Stimulated activated CD4-positive, alpha-beta T cell treated with anti-CD3 and anti-CD28 coated beads, Interleukin-4, amount 100 ng/mL, for 4 hours (primary cell): Measurements from ENCODE around the gene LYPD5.

ENCODE experiments used
- DNase-seq, 2 experiments: peaks; one replicate each; pipeline ENCODE4 v3.0.0-alpha.2; 2020

LYPD5 gene

GRCh38 chr19:43804432-43804831 lies 2.2 kb upstream of the LYPD5 start:
- no peak for DNase-seq

GRCh38 chr19:43799502-43800142 lies 2.6 kb downstream of the LYPD5 start:
- DNase-seq, result no peak

GRCh38 chr19:43798546-43799409 lies 3.5 kb downstream of the LYPD5 start:
- peak; percentile 67 to 87 for DNase-seq

GRCh38 chr19:43798026-43798545 lies 4.2 kb downstream of the LYPD5 start:
- DNase-seq, result no peak

GRCh38 chr19:43797556-43797955 lies 4.7 kb downstream of the LYPD5 start:
- no peak for DNase-seq

GRCh38 chr19:43797118-43797517 lies 5.1 kb downstream of the LYPD5 start:
- DNase-seq, result no peak

GRCh38 chr19:43790587-43790986 lies 11.7 kb downstream of the LYPD5 start:
- no peak for DNase-seq

- no peak for DNase-seq
Measured at GRCh38 chr19:43789029-43789428, 13.2 kb downstream of the LYPD5 start.

- DNase-seq, result no peak
Measured at GRCh38 chr19:43786665-43787064, 15.6 kb downstream of the LYPD5 start.

GRCh38 chr19:43784981-43785808 lies 17.1 kb downstream of the LYPD5 start:
- peak in 1 of 2 experiments; percentile 43 for DNase-seq

- DNase-seq, result peak; percentile 62 to 71
Measured at GRCh38 chr19:43784241-43784980, 17.8 kb downstream of the LYPD5 start.

- DNase-seq, result no peak
Measured at GRCh38 chr19:43783636-43784035, 18.6 kb downstream of the LYPD5 start.

GRCh38 chr19:43782689-43783231 lies 19.5 kb downstream of the LYPD5 start:
- no peak for DNase-seq

- no peak for DNase-seq
Measured at GRCh38 chr19:43782311-43782660, 20.0 kb downstream of the LYPD5 start.

GRCh38 chr19:43781630-43782310 lies 20.5 kb downstream of the LYPD5 start:
- no peak for DNase-seq

- DNase-seq, result peak; percentile 66 to 82
Measured at GRCh38 chr19:43780706-43781525, 21.3 kb downstream of the LYPD5 start, which contains the start of gene KCNN4. KCNN4 (minus strand) TSS chr19:43780973; CDS start chr19:43780861, 112 bp downstream.

GRCh38 chr19:43779820-43780219 lies 22.4 kb downstream of the LYPD5 start:
- DNase-seq, result no peak

GRCh38 chr19:43779147-43779819 lies 23.0 kb downstream of the LYPD5 start:
- no peak for DNase-seq

GRCh38 chr19:43778651-43779050 lies 23.6 kb downstream of the LYPD5 start:
- no peak for DNase-seq

- peak in 1 of 2 experiments; percentile 66 for DNase-seq
Measured at GRCh38 chr19:43777163-43777695, 25.0 kb downstream of the LYPD5 start.
